Measurements from ENCODE around the gene RUNX1. TPM values are rescaled to one million over a fixed set of nuclear protein-coding genes. Genes with fewer than 3 reads are reported as not detected.

Gene RUNX1
- total and polyA plus RNA-seq, 10 of the 15 experiments (the other 5 are each of a cell fraction or from before 2014, with no cell fraction given), result 0.90 to 15.2 (median 4.1) TPM

DNA sequence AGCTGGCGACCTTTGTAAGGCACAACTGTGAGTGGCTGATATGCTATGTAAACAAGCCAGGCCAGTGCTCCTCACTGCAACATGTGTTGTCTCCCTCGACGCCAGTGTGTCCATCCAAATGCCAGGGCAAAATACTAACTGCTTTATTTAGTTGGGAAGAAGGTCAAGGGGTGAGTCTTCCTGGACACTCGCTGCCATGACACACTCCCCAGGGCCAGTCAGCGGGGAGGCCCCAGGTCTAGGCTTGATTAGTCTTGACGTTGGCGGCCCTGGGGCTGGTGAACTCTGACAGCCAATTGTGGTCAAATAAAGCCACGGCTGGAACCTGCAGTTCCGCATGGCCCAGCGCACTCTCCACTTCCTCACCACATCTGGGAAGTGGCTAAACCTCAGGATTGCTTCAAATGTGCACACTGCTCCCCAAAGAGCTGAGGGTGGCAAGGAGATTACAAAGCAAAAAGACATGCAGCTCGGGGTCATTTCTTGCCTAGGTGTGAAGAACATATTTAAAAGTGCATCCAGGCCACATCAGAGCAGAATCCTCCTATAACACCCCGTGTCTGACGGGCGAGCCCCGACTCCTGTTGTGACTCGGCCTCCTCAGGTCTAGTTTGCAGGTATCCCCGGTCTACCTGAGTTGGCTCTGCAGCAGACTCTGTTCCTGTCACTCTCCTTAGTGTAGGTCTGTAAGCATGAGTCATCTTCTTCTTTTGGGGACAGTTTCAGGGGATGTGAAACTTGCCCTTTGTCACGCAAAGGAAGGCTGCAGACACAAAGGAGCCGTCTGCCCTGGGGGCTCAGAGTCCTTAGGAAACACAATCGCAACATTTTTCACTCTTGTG is 183.5 kb downstream of the RUNX1 start (continued):
- TF ChIP-seq NFYB (IDR thresholded peaks at IDR 0.05; ENCODE audit: insufficient read depth, low read depth, low read length) (no peak), CEBPZ (IDR thresholded peaks at IDR 0.05; ENCODE audit: low read depth, low read length) (no peak), ZSCAN29 (IDR thresholded peaks at IDR 0.05) (no peak), RUNX3 (IDR thresholded peaks at IDR 0.05; ENCODE audit: low read length) (peak; percentile 97), LARP7 (IDR thresholded peaks at IDR 0.05) (no peak), EZH2 (IDR thresholded peaks at IDR 0.05; ENCODE audit: borderline replicate concordance, control insufficient read depth, low read depth, low read length) (no peak), SMAD5 (IDR thresholded peaks at IDR 0.05; ENCODE audit: low read depth) (no peak), HDAC2 (IDR thresholded peaks at IDR 0.05) (no peak), BHLHE40 (IDR thresholded peaks at IDR 0.05; ENCODE audit: borderline replicate concordance in 1 of 2, low read depth in 2 of 2, low read length in 1 of 2) (peak; percentile 46 to 77; a peak in 3 of 4 replicates), CBFB (IDR thresholded peaks at IDR 0.05; ENCODE audit: low read depth) (peak; percentile 98), STAT3 (IDR thresholded peaks at IDR 0.05; ENCODE audit: low read depth, low read length) (no peak; the same call in 1 of the 2 replicates), MYB (IDR thresholded peaks at IDR 0.05; ENCODE audit: borderline replicate concordance, low read depth, low read length) (no peak), HDAC6 (IDR thresholded peaks at IDR 0.05; ENCODE audit: unreplicated experiment) (no peak), NR2F1 (conservative IDR thresholded peaks at IDR 0.05) (peak; percentile 96), IKZF1 (conservative IDR thresholded peaks at IDR 0.05) (peak; percentile 98), CHD2 (IDR thresholded peaks at IDR 0.05; ENCODE audit: borderline replicate concordance, low read depth, low read length) (peak; percentile 67; the same call in 1 of the 2 replicates), CREM (IDR thresholded peaks at IDR 0.05; ENCODE audit: low read depth) (peak; percentile 96), ASH2L (IDR thresholded peaks at IDR 0.05; ENCODE audit: borderline replicate concordance, low read depth) (0 out of 2 replicates have a peak, but pooled peaks have one; percentile 4), ZNF687 (IDR thresholded peaks at IDR 0.05) (peak; percentile 71; the same call in 1 of the 2 replicates), CEBPB (IDR thresholded peaks at IDR 0.05; ENCODE audit: borderline replicate concordance in 1 of 2, low read depth in 2 of 2, low read length in 2 of 2) (peak in 1 of 2 experiments; percentile 97; a peak in 2 of 4 replicates)
- TF ChIP-seq, protein P1, sequence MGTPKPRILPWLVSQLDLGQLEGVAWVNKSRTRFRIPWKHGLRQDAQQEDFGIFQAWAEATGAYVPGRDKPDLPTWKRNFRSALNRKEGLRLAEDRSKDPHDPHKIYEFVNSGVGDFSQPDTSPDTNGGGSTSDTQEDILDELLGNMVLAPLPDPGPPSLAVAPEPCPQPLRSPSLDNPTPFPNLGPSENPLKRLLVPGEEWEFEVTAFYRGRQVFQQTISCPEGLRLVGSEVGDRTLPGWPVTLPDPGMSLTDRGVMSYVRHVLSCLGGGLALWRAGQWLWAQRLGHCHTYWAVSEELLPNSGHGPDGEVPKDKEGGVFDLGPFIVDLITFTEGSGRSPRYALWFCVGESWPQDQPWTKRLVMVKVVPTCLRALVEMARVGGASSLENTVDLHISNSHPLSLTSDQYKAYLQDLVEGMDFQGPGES (IDR thresholded peaks at IDR 0.05), result no peak

All from GM12878 (cell line).